ENCODE results near the gene LRRC3B.

Gene LRRC3B

GRCh38 chr3:26757978-26758377, 135.4 kb downstream of the LRRC3B start:
- TF ChIP-seq CTCF (IDR thresholded peaks at IDR 0.05; ENCODE audit: insufficient read depth, low read length, missing control alignments), result no peak
- DNase-seq (ENCODE audit: low read depth, low spot score), result no peak
- ChIA-PET POLR2A (no interaction called here), CTCF (no interaction called here)
- H3K4me3 ChIP-seq (ENCODE audit: low read depth, low read length), result no peak overlapping the region
